Measurements from ENCODE around the gene SLC1A3.

Gene SLC1A3

GRCh38 chr5:36658038-36658756 lies 51.8 kb downstream of the SLC1A3 start:
- DNase-seq = no peak

- no peak for DNase-seq
These were observed 53.0 kb downstream of the SLC1A3 start for GRCh38 chr5:36659411-36659810.

- no peak for DNase-seq
These were observed 54.1 kb downstream of the SLC1A3 start for GRCh38 chr5:36660397-36661049.

- no peak for DNase-seq
These were observed 55.2 kb downstream of the SLC1A3 start for GRCh38 chr5:36661456-36662220.

- DNase-seq = no peak
These were observed 56.0 kb downstream of the SLC1A3 start for GRCh38 chr5:36662291-36662851.

- DNase-seq = no peak
These were observed 58.4 kb downstream of the SLC1A3 start for GRCh38 chr5:36664766-36665165.

- DNase-seq = no peak
These were observed 59.2 kb downstream of the SLC1A3 start for GRCh38 chr5:36665628-36666027.

GRCh38 chr5:36666274-36666673 lies 59.9 kb downstream of the SLC1A3 start:
- DNase-seq = no peak

GRCh38 chr5:36666986-36667385 lies 60.6 kb downstream of the SLC1A3 start:
- no peak for DNase-seq

- no peak for DNase-seq
These were observed 61.4 kb downstream of the SLC1A3 start for GRCh38 chr5:36667824-36668223.

GRCh38 chr5:36669015-36669651 lies 62.7 kb downstream of the SLC1A3 start:
- DNase-seq = no peak

- no peak for DNase-seq
These were observed 64.1 kb downstream of the SLC1A3 start for GRCh38 chr5:36670548-36670947.

- no peak for DNase-seq
These were observed 68.9 kb downstream of the SLC1A3 start for GRCh38 chr5:36675282-36675681.

- DNase-seq = no peak
These were observed 73.0 kb downstream of the SLC1A3 start for GRCh38 chr5:36679221-36679989.

GRCh38 chr5:36680066-36680465 lies 73.7 kb downstream of the SLC1A3 start:
- no peak for DNase-seq

GRCh38 chr5:36681711-36682110 lies 75.3 kb downstream of the SLC1A3 start:
- no peak for DNase-seq

- DNase-seq = no peak
These were observed 76.1 kb downstream of the SLC1A3 start for GRCh38 chr5:36682499-36682898.

GRCh38 chr5:36683821-36684434 lies 77.5 kb downstream of the SLC1A3 start:
- DNase-seq = no peak

GRCh38 chr5:36685631-36686288 lies 79.4 kb downstream of the SLC1A3 start:
- no peak for DNase-seq

GRCh38 chr5:36686881-36687280 lies 80.5 kb downstream of the SLC1A3 start:
- no peak for DNase-seq

GRCh38 chr5:36688722-36689121 lies 82.3 kb downstream of the SLC1A3 start:
- DNase-seq = no peak

Measured in activated CD8-positive, alpha-beta memory T cell treated with anti-CD3 and anti-CD28 coated beads, Interleukin-2, amount 50 U/mL, for 4 hours (primary cell).